ENCODE measurements around the gene GCNT2. TPM values are rescaled to one million over a fixed set of nuclear protein-coding genes. Genes with fewer than 3 reads are reported as not detected.
"Not testable (repeated sequence)": the region's sequence is repeated elsewhere in the genome, so short reads cannot be mapped to it uniquely, and the experiment has no call there.

Gene GCNT2
- total RNA-seq: 37.1 TPM
- long read RNA-seq, full-length matches to known transcripts: 35 of 48 reads
- long read RNA-seq, partial matches to known transcripts: 5 of 48 reads
- long read RNA-seq, other reads (novel, unspliced or antisense): 8 of 48 reads

- intact Hi-C loops (cut with DNase I): no loop called here
- no peak for DNase-seq
- ATAC-seq (ENCODE audit: poor library complexity): peak; percentile 76
Measured at GRCh38 chr6:10521104-10521808, at the start of gene GCNT2. Gene GCNT2 (plus strand): TSS chr6:10521351. CDS start chr6:10528912, 7,561 bp downstream.

GRCh38 chr6:10472634-10473033 lies 48.5 kb upstream of the GCNT2 start:
- ATAC-seq (ENCODE audit: poor library complexity): no peak

GRCh38 chr6:10478187-10479040 lies 42.7 kb upstream of the GCNT2 start:
- intact Hi-C loops (cut with DNase I): loop anchor here (2.0 to 10.0 kb wide), 2 partner anchors 322 to 586 kb away; no protein-coding TSS in a partner anchor

More at GRCh38 chr6:10472634-10473033, 48.5 kb upstream of the GCNT2 start:
- intact Hi-C loops (cut with DNase I): loop anchor here (10.0 kb wide), 1 partner anchor 592 kb away; no protein-coding TSS in a partner anchor
- no peak for DNase-seq

GRCh38 chr6:10479939-10480700 lies 41.0 kb upstream of the GCNT2 start:
- ATAC-seq (ENCODE audit: poor library complexity) (no peak), DNase-seq (no peak)
- intact Hi-C loops (cut with DNase I): loop anchor here (2.0 to 10.0 kb wide), 2 partner anchors 321 to 585 kb away; no protein-coding TSS in a partner anchor

More at GRCh38 chr6:10478187-10479040, 42.7 kb upstream of the GCNT2 start:
- DNase-seq: no peak
- ATAC-seq (ENCODE audit: poor library complexity): peak; percentile 46

- ATAC-seq (ENCODE audit: poor library complexity) (no peak), DNase-seq (no peak)
- intact Hi-C loops (cut with DNase I): no loop called here
Measured at GRCh38 chr6:10481101-10481500, 40.0 kb upstream of the GCNT2 start.

GRCh38 chr6:10482636-10483257 lies 38.4 kb upstream of the GCNT2 start:
- DNase-seq (no peak), ATAC-seq (ENCODE audit: poor library complexity) (no peak)
- intact Hi-C loops (cut with DNase I): no loop called here

- intact Hi-C loops (cut with DNase I): no loop called here
- ATAC-seq (ENCODE audit: poor library complexity) (no peak), DNase-seq (no peak)
Measured at GRCh38 chr6:10484912-10485311, 36.2 kb upstream of the GCNT2 start.

- ATAC-seq (ENCODE audit: poor library complexity): no peak
- no peak for DNase-seq
- intact Hi-C loops (cut with DNase I): no loop called here
Measured at GRCh38 chr6:10485406-10485805, 35.7 kb upstream of the GCNT2 start.

GRCh38 chr6:10486215-10486614 lies 34.9 kb upstream of the GCNT2 start:
- ATAC-seq (ENCODE audit: poor library complexity) (no peak), DNase-seq (no peak)
- intact Hi-C loops (cut with DNase I): no loop called here

- DNase-seq; intact Hi-C loops (cut with DNase I); ATAC-seq (ENCODE audit: poor library complexity): not testable (repeated sequence)
Measured at GRCh38 chr6:10486944-10487588, 34.1 kb upstream of the GCNT2 start.

- no peak for DNase-seq
- no peak for ATAC-seq (ENCODE audit: poor library complexity)
Measured at GRCh38 chr6:10487668-10488327, 33.4 kb upstream of the GCNT2 start.

GRCh38 chr6:10491463-10491862 lies 29.7 kb upstream of the GCNT2 start:
- ATAC-seq (ENCODE audit: poor library complexity) (no peak), DNase-seq (no peak)
- intact Hi-C loops (cut with DNase I): no loop called here

More at GRCh38 chr6:10487668-10488327, 33.4 kb upstream of the GCNT2 start:
- intact Hi-C loops (cut with DNase I): no loop called here

GRCh38 chr6:10491905-10492304 lies 29.2 kb upstream of the GCNT2 start:
- DNase-seq; intact Hi-C loops (cut with DNase I); ATAC-seq (ENCODE audit: poor library complexity): not testable (repeated sequence)

GRCh38 chr6:10495029-10495428 lies 26.1 kb upstream of the GCNT2 start:
- intact Hi-C loops (cut with DNase I): no loop called here
- no peak for ATAC-seq (ENCODE audit: poor library complexity)
- no peak for DNase-seq

- intact Hi-C loops (cut with DNase I): loop anchor here (10.0 kb wide), 1 partner anchor 289 kb away; no protein-coding TSS in a partner anchor
- DNase-seq (no peak), ATAC-seq (ENCODE audit: poor library complexity) (no peak)
Measured at GRCh38 chr6:10505529-10505928, 15.6 kb upstream of the GCNT2 start.

- intact Hi-C loops (cut with DNase I): loop anchor here (10.0 kb wide), 1 partner anchor 288 kb away; no protein-coding TSS in a partner anchor
- no peak for ATAC-seq (ENCODE audit: poor library complexity)
- DNase-seq: no peak
Measured at GRCh38 chr6:10507298-10507697, 13.9 kb upstream of the GCNT2 start.

- intact Hi-C loops (cut with DNase I): loop anchor here (10.0 kb wide), 1 partner anchor 287 kb away; no protein-coding TSS in a partner anchor
- ATAC-seq (ENCODE audit: poor library complexity): no peak
- no peak for DNase-seq
Measured at GRCh38 chr6:10507715-10508114, 13.4 kb upstream of the GCNT2 start.
